Measurements from ENCODE around the gene LRRC34. TPM values are rescaled to one million over a fixed set of nuclear protein-coding genes. Genes with fewer than 3 reads are reported as not detected.

LRRC34 gene
- total RNA-seq, 4 donors from 2014 or later, result 2.5 to 10.3 (median 4.6) TPM

- Histone ChIP-seq H3K4me1 (no peaks in the 10 kb centered on the region), H3K27me3 (no peaks in the 10 kb centered on the region), H3K36me3 (no peaks in the 10 kb centered on the region), H3K27ac (no peak overlapping the region), H3K4me3 (no peak overlapping the region), H3K9me3 (no peaks in the 10 kb centered on the region)
- TF ChIP-seq EP300 (IDR thresholded peaks at IDR 0.05) (no peak), CTCF (IDR thresholded peaks at IDR 0.05) (no peak), POLR2A (IDR thresholded peaks at IDR 0.05) (no peak)
- no peak for DNase-seq (ENCODE audit: low spot score in 2 of 2)
- WGBS, 2 donors, result 78 to 87% methylated on average over 3 of the region's 3 CpGs
Observed at GRCh38 chr3:169825316-169825715, 12.6 kb upstream of the LRRC34 start.

- no peaks in the 10 kb centered on the region for H3K36me3 ChIP-seq
- no peak overlapping the region for H3K27ac ChIP-seq
- TF ChIP-seq CTCF (IDR thresholded peaks at IDR 0.05) (no peak), POLR2A (IDR thresholded peaks at IDR 0.05) (no peak), EP300 (IDR thresholded peaks at IDR 0.05) (no peak)
- DNase-seq (ENCODE audit: low spot score in 2 of 2), result no peak
- no peak overlapping the region for H3K4me3 ChIP-seq
- WGBS, 2 donors, result 81 to 86% methylated on average over 6 of the region's 6 CpGs
- H3K4me1 ChIP-seq, result no peaks in the 10 kb centered on the region
- no peaks in the 10 kb centered on the region for H3K9me3 ChIP-seq
- no peaks in the 10 kb centered on the region for H3K27me3 ChIP-seq
Observed at GRCh38 chr3:169822983-169823382, 10.3 kb upstream of the LRRC34 start.

- 93 to 97% methylated on average over 20 of the region's 20 CpGs for WGBS, 2 donors
- Histone ChIP-seq H3K27ac (no peak overlapping the region), H3K4me3 (no peak overlapping the region), H3K4me1 (no peaks in the 10 kb centered on the region), H3K36me3 (no peaks in the 10 kb centered on the region), H3K9me3 (no peaks in the 10 kb centered on the region), H3K27me3 (no peaks in the 10 kb centered on the region)
- TF ChIP-seq CTCF (IDR thresholded peaks at IDR 0.05) (no peak), EP300 (IDR thresholded peaks at IDR 0.05) (no peak), POLR2A (IDR thresholded peaks at IDR 0.05) (no peak)
- DNase-seq (ENCODE audit: low spot score in 2 of 2), result no peak
Observed at GRCh38 chr3:169822540-169822939, 9.8 kb upstream of the LRRC34 start.

- WGBS, 2 donors, result 95% methylated on average over 15 of the region's 15 CpGs
- no peak for TF ChIP-seq EP300 (IDR thresholded peaks at IDR 0.05)
- no peak for TF ChIP-seq POLR2A (IDR thresholded peaks at IDR 0.05)
- no peak for TF ChIP-seq CTCF (IDR thresholded peaks at IDR 0.05)
- Histone ChIP-seq H3K36me3 (no peaks in the 10 kb centered on the region), H3K9me3 (no peaks in the 10 kb centered on the region), H3K4me1 (no peaks in the 10 kb centered on the region), H3K27me3 (no peaks in the 10 kb centered on the region), H3K4me3 (no peak overlapping the region), H3K27ac (no peak overlapping the region)
- no peak for DNase-seq (ENCODE audit: low spot score in 2 of 2)
Observed at GRCh38 chr3:169822091-169822490, 9.4 kb upstream of the LRRC34 start.

- no peak for DNase-seq (ENCODE audit: low spot score in 2 of 2)
- WGBS, 2 donors, result 76 to 77% methylated on average over 2 of the region's 2 CpGs
- Histone ChIP-seq H3K36me3 (no peaks in the 10 kb centered on the region), H3K4me3 (no peak overlapping the region), H3K27ac (no peak overlapping the region), H3K4me1 (peaks cover 0 to 7% (median 0%) of the 10 kb centered on the region in 4 donors), H3K9me3 (peaks cover 0 to 11% (median 3%) of the 10 kb centered on the region in 4 donors), H3K27me3 (no peaks in the 10 kb centered on the region)
- TF ChIP-seq EP300 (IDR thresholded peaks at IDR 0.05) (no peak), POLR2A (IDR thresholded peaks at IDR 0.05) (no peak), CTCF (IDR thresholded peaks at IDR 0.05) (no peak)
Observed at GRCh38 chr3:169818316-169818715, 5.6 kb upstream of the LRRC34 start.

Data from tibial nerve (tissue), 4 donors.